Stromal cell of bone marrow (primary cell): ENCODE measurements around the gene SERPINB5.

ENCODE experiments used
- DNase-seq: peaks from one replicate; pipeline ENCODE4 v3.0.0-alpha.2; 2012; ENCODE audit warnings: low read depth

SERPINB5 gene

DNA sequence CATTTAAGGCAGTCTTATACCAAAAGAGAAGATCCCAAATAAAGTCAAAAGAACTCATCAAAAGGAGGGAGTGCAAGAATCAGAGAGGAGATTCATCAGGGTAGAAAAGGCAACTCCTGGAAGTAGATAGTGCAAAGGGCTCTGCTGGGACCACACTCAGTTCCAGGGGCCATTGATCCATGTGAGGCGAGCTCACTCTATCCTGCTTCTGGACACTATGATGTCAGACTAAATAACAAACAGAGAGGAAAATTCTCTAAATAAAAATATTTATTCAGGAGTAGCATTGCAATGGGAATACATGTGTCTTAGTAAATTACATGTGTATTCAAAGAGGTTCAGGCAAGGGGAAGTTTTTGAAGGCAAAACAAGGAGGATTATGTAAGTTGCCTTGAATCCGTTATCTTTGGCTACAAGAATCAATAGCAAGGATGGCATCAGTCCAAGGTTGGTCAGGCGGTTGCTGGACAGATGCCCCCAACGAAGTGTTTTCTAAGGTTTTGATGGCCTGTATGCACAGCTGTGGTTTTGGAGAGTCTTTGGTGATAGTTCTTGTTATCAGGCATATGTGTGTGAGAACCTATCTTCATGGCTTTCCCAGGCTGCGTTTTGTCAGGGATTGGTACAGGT is 52.2 kb downstream of the SERPINB5 start:
- no peak for DNase-seq

DNA sequence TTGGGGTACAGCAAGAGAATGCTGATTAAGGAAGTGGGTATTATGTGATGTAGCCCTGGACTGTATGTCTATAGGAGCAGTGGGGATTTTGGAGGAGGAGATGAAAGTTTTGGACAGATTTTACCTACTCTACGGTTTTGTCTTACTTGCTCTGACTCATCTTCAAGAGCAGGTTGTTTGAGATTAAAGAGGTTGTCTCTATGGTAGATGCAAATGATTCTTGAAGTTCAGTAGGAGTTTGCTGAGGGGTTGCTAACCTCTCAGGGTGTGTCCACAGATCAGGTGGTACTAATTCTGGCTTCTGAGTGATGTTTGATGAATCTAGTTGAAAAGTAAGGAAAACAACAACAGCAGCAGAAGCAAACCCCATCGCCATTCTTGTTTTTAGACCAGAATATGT is 55.7 kb downstream of the SERPINB5 start:
- no peak for DNase-seq

DNA sequence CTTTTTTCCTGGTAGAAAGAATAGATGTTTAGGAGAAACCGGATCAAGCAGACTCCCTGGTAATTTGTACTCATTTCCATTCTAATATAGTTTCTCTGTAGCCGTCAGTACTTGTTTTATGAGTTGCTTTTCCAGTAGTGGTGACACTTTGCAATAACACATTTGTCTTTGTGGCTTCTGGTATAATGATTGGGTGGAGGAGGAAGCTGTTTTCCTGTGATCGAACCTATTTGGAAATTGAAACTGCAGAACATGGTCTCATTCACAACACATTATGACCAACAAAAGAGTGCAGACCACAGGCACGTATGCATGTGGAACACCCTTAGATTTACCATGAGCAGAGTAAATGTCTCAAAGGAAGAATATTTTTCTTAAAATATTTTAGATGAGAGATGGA is 57.9 kb downstream of the SERPINB5 start:
- no peak for DNase-seq

GRCh38 chr18:63539904-63540510 is 63.2 kb downstream of the SERPINB5 start:
- DNase-seq, result peak; percentile 9

DNA sequence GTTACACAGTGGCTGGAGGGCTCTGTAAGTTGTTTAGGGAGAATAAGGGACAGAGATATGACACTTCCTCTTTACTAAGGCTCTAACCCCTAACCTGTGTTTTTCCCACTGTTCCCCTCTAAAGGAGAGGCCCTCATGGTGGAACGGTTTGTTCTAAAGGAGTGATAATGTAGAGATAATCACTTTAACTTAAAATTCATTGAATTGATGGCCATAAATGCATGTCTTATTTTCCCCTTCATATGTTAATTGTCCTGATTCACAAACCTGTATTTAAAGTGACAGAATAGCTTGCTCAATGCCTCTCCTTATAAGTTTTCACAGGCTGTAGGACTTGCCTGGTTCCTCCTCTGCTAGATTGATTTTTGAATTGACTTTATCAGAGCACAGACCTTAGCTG is 65.3 kb downstream of the SERPINB5 start, which contains the start of gene SERPINB12:
Gene SERPINB12, plus strand, starts transcription at position 301 of the 400 bp plus-strand sequence. CDS start 13,791 bp downstream, outside the sequence.
- no peak for DNase-seq

GRCh38 chr18:63544017-63544416 is 67.3 kb downstream of the SERPINB5 start:
- no peak for DNase-seq

DNA sequence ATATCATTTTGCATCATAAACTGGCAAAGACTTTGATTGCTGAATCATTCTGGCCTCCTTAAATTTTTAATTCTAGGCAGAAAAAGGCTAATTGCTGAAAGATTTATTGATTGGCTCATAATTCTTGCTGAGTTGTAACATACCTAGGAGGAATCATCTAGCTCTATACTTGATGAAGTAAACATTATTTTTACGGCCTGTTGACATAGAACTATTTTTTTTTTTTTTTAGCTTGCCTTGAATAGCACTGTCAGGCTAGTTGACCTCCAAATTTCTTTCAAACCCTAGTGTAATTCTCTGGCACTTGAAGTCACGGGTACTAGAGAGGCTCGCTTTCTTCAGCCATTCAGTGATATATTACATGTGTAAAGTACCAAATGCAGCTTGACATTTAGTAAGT is 68.2 kb downstream of the SERPINB5 start:
- no peak for DNase-seq

DNA sequence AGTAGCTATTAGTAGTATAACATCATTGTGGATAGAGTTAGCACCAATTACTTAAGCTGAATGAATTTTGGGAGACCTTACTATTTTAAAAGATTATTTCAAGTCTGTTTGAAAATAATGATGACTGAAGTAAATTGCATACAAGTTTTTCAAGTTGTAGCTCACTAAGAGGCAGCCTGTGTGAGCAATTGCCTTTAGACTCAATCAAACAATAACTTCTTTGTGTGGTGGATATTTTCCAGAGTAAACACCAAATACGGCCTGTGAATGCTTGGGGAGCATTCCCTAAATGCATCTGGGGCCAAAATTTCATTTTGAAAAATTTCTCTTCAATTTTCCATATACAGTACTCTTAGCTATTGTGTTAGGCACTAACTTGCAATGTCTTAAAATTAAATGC is 73.3 kb downstream of the SERPINB5 start:
- no peak for DNase-seq

DNA sequence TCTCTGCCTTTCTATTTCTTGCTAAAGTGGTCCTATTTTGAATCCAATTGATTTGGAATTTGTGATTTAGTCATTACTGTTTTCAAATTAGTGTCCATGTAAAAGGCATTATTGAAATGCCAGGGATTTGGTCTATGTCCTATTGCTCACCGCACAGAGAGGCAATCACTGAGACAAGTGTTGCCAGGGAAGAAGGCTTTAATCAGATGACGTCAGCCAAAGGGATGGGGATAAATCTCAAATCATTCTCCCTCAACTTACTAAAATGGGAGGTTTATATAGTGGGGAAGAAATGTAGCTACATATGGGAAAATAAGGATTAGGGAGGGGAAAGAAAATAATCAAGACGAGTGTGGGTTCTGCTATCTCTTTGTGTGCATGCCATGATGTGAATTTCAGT is 75.0 kb downstream of the SERPINB5 start:
- DNase-seq, result no peak

GRCh38 chr18:63552581-63552980 is 75.8 kb downstream of the SERPINB5 start:
- no peak for DNase-seq

- peak; percentile 84 for DNase-seq
These were observed 76.3 kb downstream of the SERPINB5 start for GRCh38 chr18:63553081-63553480.
